ENCODE data around the gene AADAT. TPM values are rescaled to one million over a fixed set of nuclear protein-coding genes. Genes with fewer than 3 reads are reported as not detected.
"Not testable (repeated sequence)": the region's sequence is repeated elsewhere in the genome, so short reads cannot be mapped to it uniquely, and the experiment has no call there.

AADAT gene
- total RNA-seq, 1 donor from 2014 or later, result not detected

- Mint-ChIP-seq H3K4me1 (ENCODE audit: low read depth) (no peaks in the 10 kb centered on the region), H3K27me3 (ENCODE audit: low read depth) (peaks cover 37% of the 10 kb centered on the region), H3K27ac (no peak overlapping the region), H3K4me3 (ENCODE audit: low read depth) (no peak overlapping the region), H3K36me3 (ENCODE audit: low read depth) (no peaks in the 10 kb centered on the region), H3K9me3 (no peaks in the 10 kb centered on the region)
- intact Hi-C loops (cut with micrococcal nuclease), result no loop called here
- DNase-seq (ENCODE audit: low spot score), result no peak
These were observed 6.2 kb downstream of the AADAT start for GRCh38 chr4:170083541-170083940.

- H3K27ac Mint-ChIP-seq, result no peak overlapping the region
- intact Hi-C loops (cut with micrococcal nuclease), result no loop called here
- H3K36me3 Mint-ChIP-seq (ENCODE audit: low read depth), result no peaks in the 10 kb centered on the region
- peaks cover 20% of the 10 kb centered on the region for H3K27me3 Mint-ChIP-seq (ENCODE audit: low read depth)
- H3K9me3 Mint-ChIP-seq, result no peaks in the 10 kb centered on the region
- no peak overlapping the region for H3K4me3 Mint-ChIP-seq (ENCODE audit: low read depth)
- no peaks in the 10 kb centered on the region for H3K4me1 Mint-ChIP-seq (ENCODE audit: low read depth)
- no peak for DNase-seq (ENCODE audit: low spot score)
These were observed 9.3 kb downstream of the AADAT start for GRCh38 chr4:170080496-170080895.

GRCh38 chr4:170079981-170080380 lies 9.8 kb downstream of the AADAT start:
- H3K27me3 Mint-ChIP-seq (ENCODE audit: low read depth), result peaks cover 17% of the 10 kb centered on the region
- no peaks in the 10 kb centered on the region for H3K4me1 Mint-ChIP-seq (ENCODE audit: low read depth)
- no peak overlapping the region for H3K4me3 Mint-ChIP-seq (ENCODE audit: low read depth)
- intact Hi-C loops (cut with micrococcal nuclease), result no loop called here
- DNase-seq (ENCODE audit: low spot score), result no peak
- no peak overlapping the region for H3K27ac Mint-ChIP-seq
- H3K36me3 Mint-ChIP-seq (ENCODE audit: low read depth), result no peaks in the 10 kb centered on the region
- H3K9me3 Mint-ChIP-seq, result no peaks in the 10 kb centered on the region

GRCh38 chr4:170071196-170071595 lies 18.6 kb downstream of the AADAT start:
- Mint-ChIP-seq H3K4me1 (ENCODE audit: low read depth) (no peaks in the 10 kb centered on the region), H3K27me3 (ENCODE audit: low read depth) (peaks cover 2% of the 10 kb centered on the region), H3K27ac (no peak overlapping the region), H3K9me3 (no peaks in the 10 kb centered on the region), H3K36me3 (ENCODE audit: low read depth) (no peaks in the 10 kb centered on the region), H3K4me3 (ENCODE audit: low read depth) (no peak overlapping the region)
- DNase-seq (ENCODE audit: low spot score), result no peak
- intact Hi-C loops (cut with micrococcal nuclease), result no loop called here

GRCh38 chr4:170068438-170069128 lies 21.2 kb downstream of the AADAT start:
- DNase-seq (ENCODE audit: low spot score), result no peak
- no peaks in the 10 kb centered on the region for H3K27me3 Mint-ChIP-seq (ENCODE audit: low read depth)
- no peak overlapping the region for H3K4me3 Mint-ChIP-seq (ENCODE audit: low read depth)
- no peaks in the 10 kb centered on the region for H3K36me3 Mint-ChIP-seq (ENCODE audit: low read depth)
- no peaks in the 10 kb centered on the region for H3K4me1 Mint-ChIP-seq (ENCODE audit: low read depth)
- no peak overlapping the region for H3K27ac Mint-ChIP-seq
- intact Hi-C loops (cut with micrococcal nuclease), result no loop called here
- no peaks in the 10 kb centered on the region for H3K9me3 Mint-ChIP-seq

GRCh38 chr4:170059421-170059820 lies 30.3 kb downstream of the AADAT start:
- DNase-seq (ENCODE audit: low spot score), result no peak
- intact Hi-C loops (cut with micrococcal nuclease), result no loop called here
- Mint-ChIP-seq H3K27ac (no peak overlapping the region), H3K4me3 (ENCODE audit: low read depth) (no peak overlapping the region), H3K27me3 (ENCODE audit: low read depth) (peaks cover 10% of the 10 kb centered on the region), H3K36me3 (ENCODE audit: low read depth) (no peaks in the 10 kb centered on the region), H3K4me1 (ENCODE audit: low read depth) (no peaks in the 10 kb centered on the region), H3K9me3 (no peaks in the 10 kb centered on the region)

GRCh38 chr4:170058826-170059225 lies 30.9 kb downstream of the AADAT start:
- Mint-ChIP-seq H3K4me3 (ENCODE audit: low read depth) (no peak overlapping the region), H3K9me3 (no peaks in the 10 kb centered on the region), H3K4me1 (ENCODE audit: low read depth) (no peaks in the 10 kb centered on the region), H3K27ac (no peak overlapping the region), H3K27me3 (ENCODE audit: low read depth) (peaks cover 10% of the 10 kb centered on the region), H3K36me3 (ENCODE audit: low read depth) (no peaks in the 10 kb centered on the region)
- intact Hi-C loops (cut with micrococcal nuclease), result no loop called here
- DNase-seq (ENCODE audit: low spot score), result no peak

GRCh38 chr4:170057866-170058265 lies 31.9 kb downstream of the AADAT start:
- Mint-ChIP-seq H3K36me3 (ENCODE audit: low read depth) (no peaks in the 10 kb centered on the region), H3K27me3 (ENCODE audit: low read depth) (peaks cover 6% of the 10 kb centered on the region), H3K4me1 (ENCODE audit: low read depth) (no peaks in the 10 kb centered on the region), H3K9me3 (no peaks in the 10 kb centered on the region), H3K27ac (no peak overlapping the region), H3K4me3 (ENCODE audit: low read depth) (no peak overlapping the region)
- intact Hi-C loops (cut with micrococcal nuclease), result no loop called here
- no peak for DNase-seq (ENCODE audit: low spot score)

- no peaks in the 10 kb centered on the region for H3K36me3 Mint-ChIP-seq (ENCODE audit: low read depth)
These were observed 36.8 kb downstream of the AADAT start for GRCh38 chr4:170052919-170053318.

GRCh38 chr4:170051402-170051801 lies 38.4 kb downstream of the AADAT start:
- H3K4me3 Mint-ChIP-seq (ENCODE audit: low read depth), result no peak overlapping the region
- no peak overlapping the region for H3K27ac Mint-ChIP-seq
- no peaks in the 10 kb centered on the region for H3K4me1 Mint-ChIP-seq (ENCODE audit: low read depth)
- no peaks in the 10 kb centered on the region for H3K27me3 Mint-ChIP-seq (ENCODE audit: low read depth)
- no peaks in the 10 kb centered on the region for H3K36me3 Mint-ChIP-seq (ENCODE audit: low read depth)
- no peaks in the 10 kb centered on the region for H3K9me3 Mint-ChIP-seq
- intact Hi-C loops (cut with micrococcal nuclease), result no loop called here
- DNase-seq (ENCODE audit: low spot score), result no peak

More at GRCh38 chr4:170052919-170053318, 36.8 kb downstream of the AADAT start:
- H3K27me3 Mint-ChIP-seq (ENCODE audit: low read depth), result no peaks in the 10 kb centered on the region
- no peaks in the 10 kb centered on the region for H3K4me1 Mint-ChIP-seq (ENCODE audit: low read depth)
- intact Hi-C loops (cut with micrococcal nuclease), result no loop called here
- no peak overlapping the region for H3K27ac Mint-ChIP-seq
- H3K4me3 Mint-ChIP-seq (ENCODE audit: low read depth), result no peak overlapping the region
- no peak for DNase-seq (ENCODE audit: low spot score)
- H3K9me3 Mint-ChIP-seq, result no peaks in the 10 kb centered on the region

GRCh38 chr4:170049766-170050165 lies 40.0 kb downstream of the AADAT start:
- Mint-ChIP-seq H3K9me3 (no peaks in the 10 kb centered on the region), H3K36me3 (ENCODE audit: low read depth) (no peaks in the 10 kb centered on the region), H3K4me1 (ENCODE audit: low read depth) (no peaks in the 10 kb centered on the region), H3K4me3 (ENCODE audit: low read depth) (no peak overlapping the region), H3K27me3 (ENCODE audit: low read depth) (no peaks in the 10 kb centered on the region), H3K27ac (no peak overlapping the region)
- intact Hi-C loops (cut with micrococcal nuclease), result loop anchor here (2.0 kb wide), 1 partner anchor 437 kb away; the partner anchor contains the start of gene NEK1
- no peak for DNase-seq (ENCODE audit: low spot score)

- intact Hi-C loops (cut with micrococcal nuclease), result loop anchor here (1.0 to 2.0 kb wide), 2 partner anchors 238 to 435 kb away; partner anchors contain the start of gene NEK1
- H3K9me3 Mint-ChIP-seq, result no peaks in the 10 kb centered on the region
- no peaks in the 10 kb centered on the region for H3K4me1 Mint-ChIP-seq (ENCODE audit: low read depth)
- DNase-seq (ENCODE audit: low spot score), result no peak
- H3K4me3 Mint-ChIP-seq (ENCODE audit: low read depth), result no peak overlapping the region
- H3K36me3 Mint-ChIP-seq (ENCODE audit: low read depth), result no peaks in the 10 kb centered on the region
- no peak overlapping the region for H3K27ac Mint-ChIP-seq
- H3K27me3 Mint-ChIP-seq (ENCODE audit: low read depth), result no peaks in the 10 kb centered on the region
These were observed 41.9 kb downstream of the AADAT start for GRCh38 chr4:170047771-170048354.

GRCh38 chr4:170046156-170046555 lies 43.6 kb downstream of the AADAT start:
- H3K4me1 Mint-ChIP-seq (ENCODE audit: low read depth); DNase-seq (ENCODE audit: low spot score); H3K27me3 Mint-ChIP-seq (ENCODE audit: low read depth); H3K9me3 Mint-ChIP-seq; H3K4me3 Mint-ChIP-seq (ENCODE audit: low read depth); intact Hi-C loops (cut with micrococcal nuclease); H3K36me3 Mint-ChIP-seq (ENCODE audit: low read depth); H3K27ac Mint-ChIP-seq: not testable (repeated sequence)
